ENCODE data around the gene ATF3.

GRCh38 chr1:212645546-212646543 lies 37.3 kb downstream of the ATF3 start:
- TF ChIP-seq CTCF (conservative IDR thresholded peaks at IDR 0.05; ENCODE audit: low read length) (no peak), EZH2phosphoT487 (IDR thresholded peaks at IDR 0.05; ENCODE audit: borderline replicate concordance) (no peak)

Data from Loucy (cell line).